GM23338 (cell line): ENCODE data around the gene RAB39A. TPM values are rescaled to one million over a fixed set of nuclear protein-coding genes. Genes with fewer than 3 reads are reported as not detected.
"Not testable (repeated sequence)": the region's sequence is repeated elsewhere in the genome, so short reads cannot be mapped to it uniquely, and the experiment has no call there.

Experiments used
- ATAC-seq: fragments of 200-7000 bp; cut with Tn5 transposase; 3 replicates; pipeline ENCODE4 v1.9.1; 2020
- DNase-seq: peaks from one replicate; pipeline ENCODE4 v3.0.0-alpha.2; 2015; ENCODE audit warnings: low spot score
- H2AFZ ChIP-seq: fragments of 200-600 bp; sonication (generic); 2 replicates; pipeline ENCODE4 v1.8.0; 2016; ENCODE audit warnings: antibody characterized with exemption, mild to moderate bottlenecking, moderate library complexity
- H3F3A ChIP-seq: fragments of 200-600 bp; sonication (generic); replicated peaks from 2 replicates; pipeline ENCODE4 v1.8.0; 2017; ENCODE audit warnings: antibody characterized with exemption, mixed run types, low read depth
- H3K27ac ChIP-seq: fragments of 200-600 bp; sonication (generic); 2 replicates; pipeline ENCODE4 v1.6.1; 2016; ENCODE audit warnings: low read depth
- H3K27me3 ChIP-seq: fragments of 200-600 bp; sonication (generic); 2 replicates; pipeline ENCODE4 v1.8.0; 2016; ENCODE audit warnings: mild to moderate bottlenecking, mixed run types, moderate library complexity; ENCODE audit not compliant: insufficient read depth
- H3K36me3 ChIP-seq: fragments of 200-600 bp; sonication (generic); 2 replicates; pipeline ENCODE4 v1.8.0; 2016; ENCODE audit warnings: mild to moderate bottlenecking; ENCODE audit not compliant: insufficient read depth
- H3K4me1 ChIP-seq: fragments of 200-600 bp; sonication (generic); 2 replicates; pipeline ENCODE4 v1.8.0; 2016; ENCODE audit warnings: mild to moderate bottlenecking, moderate library complexity; ENCODE audit not compliant: insufficient read depth
- H3K4me2 ChIP-seq: fragments of 200-600 bp; sonication (generic); 2 replicates; pipeline ENCODE4 v1.7.1; 2017; ENCODE audit warnings: mixed run types
- H3K4me3 ChIP-seq: fragments of 200-600 bp; sonication (generic); 2 replicates; pipeline ENCODE4 v1.6.1; 2016; ENCODE audit warnings: mixed run types
- H3K79me2 ChIP-seq: fragments of 200-600 bp; sonication (generic); replicated peaks from 2 replicates; pipeline ENCODE4 v1.8.0; 2017; ENCODE audit warnings: mild to moderate bottlenecking; ENCODE audit not compliant: insufficient read depth
- H3K9me2 ChIP-seq: fragments of 200-600 bp; sonication (generic); 2 replicates; pipeline ENCODE4 v1.8.0; 2017; ENCODE audit not compliant: insufficient read depth
- H4K20me1 ChIP-seq: fragments of 200-600 bp; sonication (generic); replicated peaks from 2 replicates; pipeline ENCODE4 v1.8.0; 2017; ENCODE audit warnings: mild to moderate bottlenecking; ENCODE audit not compliant: insufficient read depth
- H3K27ac Mint-ChIP-seq: 2 replicates; pipeline ENCODE4 v1.8.0; 2020; ENCODE audit warnings: inconsistent platforms, mild to moderate bottlenecking, moderate library complexity, mixed read lengths
- H3K27me3 Mint-ChIP-seq: 3 replicates; pipeline ENCODE4 v1.8.0; 2022; ENCODE audit warnings: low read depth, mild to moderate bottlenecking, moderate library complexity, mixed read lengths, inconsistent platforms; ENCODE audit not compliant: insufficient read depth, poor library complexity
- H3K36me3 Mint-ChIP-seq: 3 replicates; pipeline ENCODE4 v1.8.0; 2021; ENCODE audit warnings: low read depth, mild to moderate bottlenecking, inconsistent platforms, moderate library complexity, mixed read lengths
- H3K4me1 Mint-ChIP-seq: 3 replicates; pipeline ENCODE4 v1.8.0; 2020; ENCODE audit warnings: mild to moderate bottlenecking, inconsistent platforms, mixed read lengths
- H3K4me3 Mint-ChIP-seq: 3 replicates; pipeline ENCODE4 v1.8.0; 2021; ENCODE audit warnings: moderate library complexity, mild to moderate bottlenecking, inconsistent platforms, mixed read lengths
- H3K9me3 Mint-ChIP-seq: 3 replicates; pipeline ENCODE4 v1.8.0; 2020; ENCODE audit warnings: moderate library complexity, mild to moderate bottlenecking, inconsistent platforms, mixed read lengths
- CREB1 ChIP-seq: fragments of 250-450 bp; sonication (Bioruptor Pico); IDR thresholded peaks from 2 replicates; pipeline ENCODE4 v1.5.0; 2020; ENCODE audit warnings: low read depth, mild to moderate bottlenecking, moderate library complexity
- CTCF ChIP-seq, 2 experiments: fragments of 200-600 bp in 1 of 2; sonication (generic) in 1 of 2; conservative IDR thresholded peaks; 2 replicates each; pipeline versions ENCODE4 v1.5.1 to v1.6.1; 2016 to 2017; ENCODE audit warnings: antibody characterized with exemption in 2 of 2, low read depth in 2 of 2, mild to moderate bottlenecking in 2 of 2, moderate library complexity in 1 of 2
- EZH2 ChIP-seq: fragments of 200-600 bp; sonication (generic); IDR thresholded peaks from one replicate; pipeline ENCODE4 v1.8.0; 2017; ENCODE audit warnings: antibody characterized with exemption, mild to moderate bottlenecking, low read depth; ENCODE audit not compliant: unreplicated experiment
- EZH2phosphoT487 ChIP-seq: fragments of 200-600 bp; sonication (generic); IDR thresholded peaks from one replicate; pipeline ENCODE4 v1.8.1; 2018; ENCODE audit warnings: antibody characterized with exemption; ENCODE audit not compliant: unreplicated experiment
- NANOG ChIP-seq: IDR thresholded peaks from 2 replicates; pipeline ENCODE4 v1.6.1; 2016; ENCODE audit warnings: antibody characterized with exemption, borderline replicate concordance
- POLR2AphosphoS5 ChIP-seq: IDR thresholded peaks from 2 replicates; pipeline ENCODE4 v1.6.1; 2016; ENCODE audit warnings: antibody characterized with exemption, low read depth
- STAT1 ChIP-seq: IDR thresholded peaks from one replicate; pipeline ENCODE4 v1.6.1; 2016; ENCODE audit warnings: antibody characterized with exemption; ENCODE audit not compliant: unreplicated experiment
- ZNF114 ChIP-seq: fragments of 250-450 bp; sonication (Bioruptor Pico); IDR thresholded peaks from 2 replicates; pipeline ENCODE4 v1.5.0; 2020; ENCODE audit warnings: mild to moderate bottlenecking, moderate library complexity
- ZNF331 ChIP-seq: fragments of 250-450 bp; sonication (Bioruptor Pico); IDR thresholded peaks from 2 replicates; pipeline ENCODE4 v1.5.0; 2020; ENCODE audit warnings: low read depth, mild to moderate bottlenecking, moderate library complexity
- ZNF462 ChIP-seq: fragments of 250-450 bp; sonication (Bioruptor Pico); IDR thresholded peaks from 2 replicates; pipeline ENCODE4 v1.5.0; 2020; ENCODE audit warnings: mild to moderate bottlenecking, moderate library complexity
- polyA plus RNA-seq: library from polyadenylated mRNA; unstranded; fragments of >200 nt; fragmentation: Nextera tagmentation; extraction: Ambion mirVana; gene quantifications from 2 replicates; pipeline ENCODE4 v1.2.1, GENCODE V29; 2016
- total RNA-seq: library from RNA; depleted of rRNA; stranded (reverse); fragments of >200 nt; shearing (Covaris generic); gene quantifications from 2 replicates; pipeline ENCODE4 v1.2.3, GENCODE V29; 2014

RAB39A gene
- total and polyA plus RNA-seq, 2 experiments from 2014 or later, result 4.5 to 26.3 TPM

DNA sequence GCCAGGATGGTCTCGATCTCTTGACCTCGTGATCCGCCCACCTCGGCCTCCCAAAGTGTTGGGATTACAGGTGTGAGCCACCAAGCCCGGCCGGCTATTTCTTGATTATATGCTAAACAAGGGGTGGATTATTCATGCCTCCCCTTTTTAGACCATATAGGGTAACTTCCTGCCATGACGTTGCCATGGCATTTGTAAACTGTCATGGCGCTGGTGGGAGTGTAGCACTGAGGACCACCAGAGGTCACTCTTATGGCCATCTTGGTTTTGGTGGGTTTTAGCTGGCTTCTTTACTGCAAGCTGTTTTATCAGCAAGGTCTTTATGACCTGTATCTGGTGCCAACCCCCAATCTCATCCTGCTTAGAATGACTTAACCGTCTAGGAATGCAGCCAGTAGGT, 46.8 kb upstream of the RAB39A start:
- not testable (repeated sequence) for H3K27ac ChIP-seq, H3K79me2 ChIP-seq, H3K4me3 ChIP-seq, H3K27me3 ChIP-seq, H3K27me3 Mint-ChIP-seq, H3F3A ChIP-seq, H3K4me3 Mint-ChIP-seq, H3K27ac Mint-ChIP-seq, H4K20me1 ChIP-seq, H3K36me3 ChIP-seq, H3K9me2 ChIP-seq, H3K9me3 Mint-ChIP-seq, H3K36me3 Mint-ChIP-seq, ATAC-seq
- Histone ChIP-seq H2AFZ (peak overlapping the region; percentile 84; the same call in 1 of the 2 replicates), H3K4me2 (0 out of 2 replicates have a peak overlapping the region, but pooled peaks have one; percentile 32), H3K4me1 (peaks cover 24% of the 10 kb centered on the region)
- DNase-seq, result peak; percentile 33
- peak; percentile 37 to 44 for TF ChIP-seq CTCF (conservative IDR thresholded peaks at IDR 0.05; ENCODE audit: low read depth in 2 of 2)
- H3K4me1 Mint-ChIP-seq, result peaks cover 21% of the 10 kb centered on the region

DNA sequence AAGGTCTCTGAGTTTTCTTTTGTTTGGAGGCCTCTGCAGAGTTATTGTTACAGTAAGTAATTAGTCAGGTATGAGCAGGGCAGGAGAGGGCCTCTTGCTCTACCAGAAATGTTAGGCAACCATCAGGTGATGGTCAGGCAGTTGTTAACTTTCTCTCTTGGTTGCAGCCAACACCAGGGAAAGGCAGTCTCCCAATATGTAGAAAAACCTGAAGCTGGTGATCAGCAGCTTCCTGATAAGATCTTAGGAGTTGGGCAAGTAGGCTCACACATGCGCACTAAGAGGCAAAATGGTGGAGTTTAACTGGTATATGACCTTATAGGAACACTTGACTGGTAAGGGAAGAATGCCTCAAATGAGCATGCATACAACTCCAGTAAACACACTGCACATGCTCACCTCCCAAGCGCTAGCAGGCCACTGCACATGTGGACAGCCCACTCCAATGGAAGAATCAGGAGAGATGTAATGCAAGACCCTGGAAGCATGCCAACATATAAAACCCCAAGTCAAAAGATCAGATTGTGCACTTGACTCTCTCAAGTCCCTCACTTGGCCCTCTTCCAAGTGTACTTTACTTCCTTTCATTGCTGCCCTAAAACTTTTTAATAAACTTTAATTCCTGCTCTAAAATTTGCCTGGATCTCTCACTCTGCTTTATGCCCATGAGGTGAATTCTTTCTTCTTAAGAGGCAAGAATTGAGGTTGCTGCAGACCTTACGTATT, 46.0 kb upstream of the RAB39A start:
- Histone ChIP-seq H3K79me2 (no peaks in the 10 kb centered on the region), H3K9me2 (peaks cover 10% of the 10 kb centered on the region; the same call in 1 of the 2 replicates), H3K36me3 (no peaks in the 10 kb centered on the region; the same call in 1 of the 2 replicates), H3K4me2 (peak overlapping the region; percentile 32; the same call in 1 of the 2 replicates), H3K4me1 (peaks cover 19% of the 10 kb centered on the region), H3K27me3 (no peaks in the 10 kb centered on the region), H2AFZ (peak overlapping the region; percentile 84; the same call in 1 of the 2 replicates), H3K27ac (no peak overlapping the region), H3F3A (no peaks in the 10 kb centered on the region; the same call in 1 of the 2 replicates), H4K20me1 (no peaks in the 10 kb centered on the region), H3K4me3 (no peak overlapping the region)
- DNase-seq, result no peak
- peaks cover 2% of the 10 kb centered on the region for H3K27me3 Mint-ChIP-seq
- no peak for ATAC-seq
- H3K36me3 Mint-ChIP-seq, result no peaks in the 10 kb centered on the region
- peaks cover 21% of the 10 kb centered on the region for H3K4me1 Mint-ChIP-seq
- H3K27ac Mint-ChIP-seq, result no peak overlapping the region
- no peak overlapping the region for H3K4me3 Mint-ChIP-seq
- peaks cover 3% of the 10 kb centered on the region; the same call in 2 of the 3 replicates for H3K9me3 Mint-ChIP-seq
- no peak for TF ChIP-seq ZNF331
- TF ChIP-seq STAT1, result no peak
- no peak for TF ChIP-seq POLR2AphosphoS5
- no peak for TF ChIP-seq ZNF462 (CRISPR knock-in tag)
- TF ChIP-seq CREB1 (CRISPR knock-in tag), result no peak
- no peak for TF ChIP-seq ZNF114 (CRISPR knock-in tag)
- TF ChIP-seq CTCF (conservative IDR thresholded peaks at IDR 0.05; ENCODE audit: low read depth in 2 of 2), result no peak
- no peak for TF ChIP-seq EZH2
- no peak for TF ChIP-seq EZH2phosphoT487
- TF ChIP-seq NANOG, result no peak
